ENCODE results near the gene STK25. TPM values are rescaled to one million over a fixed set of nuclear protein-coding genes. Genes with fewer than 3 reads are reported as not detected.
A peak's percentile ranks its signal among the peaks of the same experiment; 100 is the strongest.

The STK25 gene
- total RNA-seq, 6 experiments from 2014 or later, result 51.0 to 99.1 (median 63.5) TPM

DNA sequence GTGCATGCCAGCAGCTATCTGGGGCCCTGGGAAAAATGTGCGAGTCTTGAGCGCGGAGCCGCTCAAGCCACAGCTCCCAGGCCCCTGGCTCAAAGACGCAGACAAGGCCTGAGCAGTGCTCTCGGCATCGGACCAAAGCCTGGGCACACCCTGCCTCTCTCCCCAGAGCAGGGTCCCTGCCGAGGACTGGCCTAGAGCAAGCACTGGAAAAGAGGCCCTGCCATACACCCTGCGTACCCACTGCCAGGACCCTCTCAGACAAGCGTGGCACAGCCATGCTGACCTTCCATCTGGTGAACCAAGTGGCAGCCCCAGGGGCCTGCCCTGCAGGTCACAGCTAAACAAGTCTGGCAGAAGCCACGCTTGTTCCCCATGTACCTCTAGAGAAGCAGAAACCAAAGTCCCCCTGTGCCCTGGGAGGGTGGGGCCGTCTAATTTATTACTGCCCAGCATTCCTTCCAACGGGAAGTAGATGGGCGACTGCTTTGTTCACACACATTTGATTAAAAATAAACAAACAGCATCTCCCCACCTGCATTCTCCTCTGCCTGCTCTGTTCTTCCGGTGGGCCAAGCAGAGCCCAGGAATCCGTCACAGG is 14.0 kb downstream of the STK25 start:
- no peaks in the 10 kb centered on the region for H3K9me3 ChIP-seq
- intact Hi-C loops (cut with DNase I), result no loop called here
- H3K4me1 ChIP-seq, result no peaks in the 10 kb centered on the region
- peaks cover 0 to 45% (median 9%) of the 10 kb centered on the region in 4 donors for H3K36me3 ChIP-seq
- no peaks in the 10 kb centered on the region for H3K27me3 ChIP-seq
- ATAC-seq, result no peak
- H3K27ac ChIP-seq, result no peak overlapping the region
- H3K4me3 ChIP-seq, result no peak overlapping the region
- no peak for TF ChIP-seq POLR2A (IDR thresholded peaks at IDR 0.05)
- TF ChIP-seq, protein P1, sequence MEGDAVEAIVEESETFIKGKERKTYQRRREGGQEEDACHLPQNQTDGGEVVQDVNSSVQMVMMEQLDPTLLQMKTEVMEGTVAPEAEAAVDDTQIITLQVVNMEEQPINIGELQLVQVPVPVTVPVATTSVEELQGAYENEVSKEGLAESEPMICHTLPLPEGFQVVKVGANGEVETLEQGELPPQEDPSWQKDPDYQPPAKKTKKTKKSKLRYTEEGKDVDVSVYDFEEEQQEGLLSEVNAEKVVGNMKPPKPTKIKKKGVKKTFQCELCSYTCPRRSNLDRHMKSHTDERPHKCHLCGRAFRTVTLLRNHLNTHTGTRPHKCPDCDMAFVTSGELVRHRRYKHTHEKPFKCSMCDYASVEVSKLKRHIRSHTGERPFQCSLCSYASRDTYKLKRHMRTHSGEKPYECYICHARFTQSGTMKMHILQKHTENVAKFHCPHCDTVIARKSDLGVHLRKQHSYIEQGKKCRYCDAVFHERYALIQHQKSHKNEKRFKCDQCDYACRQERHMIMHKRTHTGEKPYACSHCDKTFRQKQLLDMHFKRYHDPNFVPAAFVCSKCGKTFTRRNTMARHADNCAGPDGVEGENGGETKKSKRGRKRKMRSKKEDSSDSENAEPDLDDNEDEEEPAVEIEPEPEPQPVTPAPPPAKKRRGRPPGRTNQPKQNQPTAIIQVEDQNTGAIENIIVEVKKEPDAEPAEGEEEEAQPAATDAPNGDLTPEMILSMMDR (IDR thresholded peaks at IDR 0.05), result no peak
- 92% methylated on average over 9 of the region's 16 CpGs for WGBS (ENCODE audit: insufficient coverage, low coverage, low lambda C conversion rate, missing lambda C conversion rate)
- DNase-seq, result no peak

DNA sequence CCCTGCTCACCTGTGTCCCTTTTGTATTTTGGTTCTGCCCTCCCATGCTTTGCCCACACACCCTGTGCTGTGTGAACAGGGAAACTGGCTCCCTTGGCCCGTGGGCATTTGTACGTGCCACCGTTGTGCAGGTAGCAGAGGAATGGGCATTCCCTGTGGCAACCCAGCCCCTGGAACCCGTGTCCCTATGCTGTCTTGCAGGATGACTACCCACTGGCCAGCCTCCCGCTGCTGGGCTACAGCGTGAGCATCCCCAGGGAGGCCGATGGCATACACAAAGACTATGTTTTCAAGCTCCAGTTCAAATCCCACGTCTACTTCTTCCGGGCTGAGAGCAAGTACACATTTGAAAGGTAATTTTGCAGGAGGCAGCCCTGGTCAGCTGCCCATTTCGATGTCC is 15.3 kb downstream of the STK25 start:
- H3K9me3 ChIP-seq, result no peaks in the 10 kb centered on the region
- 89% methylated on average over 6 of the region's 10 CpGs for WGBS (ENCODE audit: insufficient coverage, low coverage, low lambda C conversion rate, missing lambda C conversion rate)
- H3K36me3 ChIP-seq, result peaks cover 0 to 42% (median 9%) of the 10 kb centered on the region in 4 donors
- TF ChIP-seq, protein P1 (IDR thresholded peaks at IDR 0.05), result no peak
- no peak for TF ChIP-seq POLR2A (IDR thresholded peaks at IDR 0.05)
- H3K27ac ChIP-seq, result no peak overlapping the region
- H3K4me3 ChIP-seq, result no peak overlapping the region
- no peak for DNase-seq
- intact Hi-C loops (cut with DNase I), result no loop called here
- no peaks in the 10 kb centered on the region for H3K27me3 ChIP-seq
- no peak for ATAC-seq
- H3K4me1 ChIP-seq, result no peaks in the 10 kb centered on the region

DNA sequence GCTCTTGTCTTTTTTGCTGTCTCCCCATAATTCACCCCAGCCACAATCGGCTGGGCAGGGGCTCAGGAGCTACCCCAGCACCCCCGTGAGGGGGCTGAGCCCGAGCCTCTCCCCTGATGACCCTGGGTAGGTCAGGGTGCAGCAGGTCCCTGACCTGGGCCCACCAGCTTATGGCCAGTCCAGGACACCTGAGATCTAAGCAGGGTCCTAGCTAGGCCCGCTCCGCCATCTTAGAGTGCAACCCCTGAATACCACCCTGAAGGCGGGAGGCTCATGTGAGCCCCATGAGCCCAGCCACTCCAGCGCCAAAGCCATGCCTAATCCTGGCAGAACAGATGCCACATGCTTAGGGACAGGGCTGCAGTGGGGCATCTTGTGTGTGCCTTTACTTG is 16.2 kb downstream of the STK25 start:
- Histone ChIP-seq H3K4me3 (no peak overlapping the region), H3K27ac (no peak overlapping the region), H3K4me1 (no peaks in the 10 kb centered on the region), H3K27me3 (no peaks in the 10 kb centered on the region), H3K9me3 (no peaks in the 10 kb centered on the region), H3K36me3 (peaks cover 0 to 41% (median 9%) of the 10 kb centered on the region in 4 donors)
- whole genome bisulfite sequencing (ENCODE audit: insufficient coverage, low coverage, low lambda C conversion rate, missing lambda C conversion rate), result no CpG with 5 or more reads among the region's 7 CpGs
- intact Hi-C loops (cut with DNase I), result no loop called here
- DNase-seq, result no peak
- ATAC-seq, result peak in 1 of 4 donors; percentile 2
- TF ChIP-seq, protein P1 (IDR thresholded peaks at IDR 0.05), result no peak
- no peak for TF ChIP-seq POLR2A (IDR thresholded peaks at IDR 0.05)

DNA sequence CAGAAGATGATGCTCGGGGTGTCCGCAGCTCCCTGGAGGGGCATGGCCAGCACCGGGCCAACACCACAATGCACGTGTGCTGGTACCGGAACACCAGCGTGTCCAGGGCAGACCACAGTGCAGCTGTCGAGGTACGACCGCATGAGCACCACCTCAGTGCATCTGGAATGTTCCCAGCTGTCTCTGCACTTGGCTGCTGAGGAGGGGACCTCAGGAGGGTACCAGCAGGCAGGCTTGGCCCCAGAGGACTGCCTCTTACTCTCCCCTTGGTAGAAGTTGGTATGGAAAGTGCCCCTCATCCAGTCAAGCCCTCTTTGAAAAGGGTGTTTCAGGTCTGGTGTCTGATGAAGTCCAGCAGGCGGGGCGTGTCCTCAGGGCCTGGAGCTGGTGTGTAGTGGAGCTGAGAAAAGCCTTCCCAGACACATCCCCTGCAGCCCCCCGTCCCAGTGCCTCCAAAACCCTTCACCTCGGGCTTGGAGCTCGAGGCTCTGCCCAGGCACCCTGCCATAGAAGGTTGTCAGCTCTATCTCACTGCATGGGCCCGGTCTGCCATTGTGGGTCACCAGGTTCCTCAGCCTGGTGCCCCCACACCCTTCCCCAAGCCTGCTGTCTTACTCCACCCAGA is 16.7 kb downstream of the STK25 start:
- H3K27me3 ChIP-seq, result no peaks in the 10 kb centered on the region
- peaks cover 0 to 41% (median 8%) of the 10 kb centered on the region in 4 donors for H3K36me3 ChIP-seq
- intact Hi-C loops (cut with DNase I), result no loop called here
- no peaks in the 10 kb centered on the region for H3K4me1 ChIP-seq
- no peak overlapping the region for H3K4me3 ChIP-seq
- TF ChIP-seq POLR2A (IDR thresholded peaks at IDR 0.05), result no peak
- TF ChIP-seq, protein P1 (IDR thresholded peaks at IDR 0.05), result no peak
- no peaks in the 10 kb centered on the region for H3K9me3 ChIP-seq
- 96% methylated on average over 4 of the region's 15 CpGs for WGBS (ENCODE audit: insufficient coverage, low coverage, low lambda C conversion rate, missing lambda C conversion rate)
- H3K27ac ChIP-seq, result no peak overlapping the region
- no peak for DNase-seq
- peak in 2 of 4 donors; percentile 9 to 13 for ATAC-seq
